ENCODE data around the gene BTBD8.

Gene BTBD8

GRCh38 chr1:92203105-92203504 is 123.0 kb downstream of the BTBD8 start:
- H3K4me3 ChIP-seq (ENCODE audit: low read depth, low read length) = no peak overlapping the region
- TF ChIP-seq CTCF (IDR thresholded peaks at IDR 0.05; ENCODE audit: insufficient read depth, low read depth, low read length, missing control alignments) = no peak
- DNase-seq (ENCODE audit: low read depth) = no peak

GRCh38 chr1:92210701-92211100 is 130.6 kb downstream of the BTBD8 start:
- H3K4me3 ChIP-seq (ENCODE audit: low read depth, low read length) = no peak overlapping the region
- TF ChIP-seq CTCF (IDR thresholded peaks at IDR 0.05; ENCODE audit: insufficient read depth, low read depth, low read length, missing control alignments) = no peak
- DNase-seq (ENCODE audit: low read depth) = no peak

GRCh38 chr1:92211166-92211565 is 131.0 kb downstream of the BTBD8 start:
- DNase-seq (ENCODE audit: low read depth) = no peak
- H3K4me3 ChIP-seq (ENCODE audit: low read depth, low read length) = no peak overlapping the region
- no peak for TF ChIP-seq CTCF (IDR thresholded peaks at IDR 0.05; ENCODE audit: insufficient read depth, low read depth, low read length, missing control alignments)

- TF ChIP-seq CTCF (IDR thresholded peaks at IDR 0.05; ENCODE audit: insufficient read depth, low read depth, low read length, missing control alignments) = no peak
- no peak for DNase-seq (ENCODE audit: low read depth)
- H3K4me3 ChIP-seq (ENCODE audit: low read depth, low read length) = no peak within 1 kb of the TSS
Observed at GRCh38 chr1:92217721-92218120, 137.6 kb downstream of the BTBD8 start, which contains the start of gene C1orf146. Gene C1orf146, plus strand, starts transcription at chr1:92217915. Its CDS starts 13,506 bp downstream, at chr1:92231421.

- no peak overlapping the region for H3K4me3 ChIP-seq (ENCODE audit: low read depth, low read length)
- no peak for TF ChIP-seq CTCF (IDR thresholded peaks at IDR 0.05; ENCODE audit: insufficient read depth, low read depth, low read length, missing control alignments)
- no peak for DNase-seq (ENCODE audit: low read depth)
Observed at GRCh38 chr1:92218559-92218958, 138.4 kb downstream of the BTBD8 start.

GRCh38 chr1:92219028-92219427 is 138.9 kb downstream of the BTBD8 start:
- TF ChIP-seq CTCF (IDR thresholded peaks at IDR 0.05; ENCODE audit: insufficient read depth, low read depth, low read length, missing control alignments) = no peak
- DNase-seq (ENCODE audit: low read depth) = no peak
- no peak overlapping the region for H3K4me3 ChIP-seq (ENCODE audit: low read depth, low read length)

- H3K4me3 ChIP-seq (ENCODE audit: low read depth, low read length) = no peak overlapping the region
- TF ChIP-seq CTCF (IDR thresholded peaks at IDR 0.05; ENCODE audit: insufficient read depth, low read depth, low read length, missing control alignments) = no peak
- DNase-seq (ENCODE audit: low read depth) = no peak
Observed at GRCh38 chr1:92228401-92228800, 148.3 kb downstream of the BTBD8 start.
